IMR-90 (cell line): ENCODE data around the gene NRP2.

ENCODE experiments used
- BHLHE40 ChIP-seq: fragments of 150-350 bp; IDR thresholded peaks from 2 replicates; pipeline ENCODE4 v1.6.1; 2016; ENCODE audit warnings: mild to moderate bottlenecking, low read depth, low read length
- CEBPB ChIP-seq: IDR thresholded peaks from 2 replicates; pipeline ENCODE4 v1.6.1; 2012; ENCODE audit warnings: low read depth, low read length, improper control_type of control experiment
- CHD1 ChIP-seq: IDR thresholded peaks from 2 replicates; pipeline ENCODE4 v1.6.1; 2012; ENCODE audit warnings: low read depth, low read length, improper control_type of control experiment
- MXI1 ChIP-seq: IDR thresholded peaks from 2 replicates; pipeline ENCODE4 v1.6.1; 2012; ENCODE audit warnings: low read depth, mild to moderate bottlenecking, low read length, moderate library complexity, borderline replicate concordance
- POLR2A ChIP-seq: IDR thresholded peaks from 2 replicates; pipeline ENCODE4 v1.6.1; 2012; ENCODE audit warnings: mild to moderate bottlenecking, low read depth, low read length
- RAD21 ChIP-seq: IDR thresholded peaks from 2 replicates; pipeline ENCODE4 v1.6.1; 2012; ENCODE audit warnings: low read length, improper control_type of control experiment
- RFX5 ChIP-seq: IDR thresholded peaks from 2 replicates; pipeline ENCODE4 v1.8.0; 2012; ENCODE audit warnings: low read depth, mild to moderate bottlenecking, low read length, moderate library complexity
- TF ChIP-seq, protein P1 (sequence below): conservative IDR thresholded peaks from 2 replicates; pipeline ENCODE4 v1.5.1; 2012; ENCODE audit warnings: mild to moderate bottlenecking, low read depth, low read length, improper control_type of control experiment

DNA sequence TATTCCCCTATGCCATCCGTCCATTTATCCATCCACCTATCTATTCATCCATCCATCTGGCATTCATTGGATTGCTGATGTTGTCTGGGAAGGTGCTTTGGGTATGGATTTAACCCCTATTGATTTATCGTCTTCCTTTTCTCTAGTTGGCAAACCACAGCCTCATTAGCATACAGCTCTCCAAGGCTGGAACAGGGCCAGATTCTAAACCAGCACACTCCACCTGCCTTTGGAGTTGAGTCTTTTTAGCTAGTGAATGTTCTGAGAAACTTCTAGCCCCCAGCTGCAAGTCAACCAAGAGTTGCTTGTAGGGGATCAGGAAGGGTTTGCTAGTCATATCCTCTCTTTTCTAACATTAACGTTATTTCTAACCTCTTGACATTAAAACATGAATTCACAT, 90.7 kb downstream of the NRP2 start:
- TF ChIP-seq RFX5 (no peak), POLR2A (no peak), BHLHE40 (no peak), MXI1 (no peak), CEBPB (no peak), RAD21 (no peak), CHD1 (no peak)
- TF ChIP-seq, protein P1, sequence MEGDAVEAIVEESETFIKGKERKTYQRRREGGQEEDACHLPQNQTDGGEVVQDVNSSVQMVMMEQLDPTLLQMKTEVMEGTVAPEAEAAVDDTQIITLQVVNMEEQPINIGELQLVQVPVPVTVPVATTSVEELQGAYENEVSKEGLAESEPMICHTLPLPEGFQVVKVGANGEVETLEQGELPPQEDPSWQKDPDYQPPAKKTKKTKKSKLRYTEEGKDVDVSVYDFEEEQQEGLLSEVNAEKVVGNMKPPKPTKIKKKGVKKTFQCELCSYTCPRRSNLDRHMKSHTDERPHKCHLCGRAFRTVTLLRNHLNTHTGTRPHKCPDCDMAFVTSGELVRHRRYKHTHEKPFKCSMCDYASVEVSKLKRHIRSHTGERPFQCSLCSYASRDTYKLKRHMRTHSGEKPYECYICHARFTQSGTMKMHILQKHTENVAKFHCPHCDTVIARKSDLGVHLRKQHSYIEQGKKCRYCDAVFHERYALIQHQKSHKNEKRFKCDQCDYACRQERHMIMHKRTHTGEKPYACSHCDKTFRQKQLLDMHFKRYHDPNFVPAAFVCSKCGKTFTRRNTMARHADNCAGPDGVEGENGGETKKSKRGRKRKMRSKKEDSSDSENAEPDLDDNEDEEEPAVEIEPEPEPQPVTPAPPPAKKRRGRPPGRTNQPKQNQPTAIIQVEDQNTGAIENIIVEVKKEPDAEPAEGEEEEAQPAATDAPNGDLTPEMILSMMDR: no peak
